Karpas-422 (cell line): Measurements from ENCODE around the gene AHNAK. TPM values are rescaled to one million over a fixed set of nuclear protein-coding genes. Genes with fewer than 3 reads are reported as not detected.

Experiments
- DNase-seq: peaks from one replicate; pipeline ENCODE4 v3.0.0-alpha.2; 2015
- H2AFZ ChIP-seq: fragments of 200-600 bp; sonication (generic); 2 replicates; pipeline ENCODE4 v1.6.1; 2014; ENCODE audit warnings: antibody characterized with exemption, low read length, mixed read lengths
- H3K27ac ChIP-seq: fragments of 200-600 bp; sonication (generic); 2 replicates; pipeline ENCODE4 v1.5.1; 2014; ENCODE audit warnings: mild to moderate bottlenecking, low read length, moderate library complexity
- H3K27me3 ChIP-seq: fragments of 200-600 bp; sonication (generic); 2 replicates; pipeline ENCODE4 v1.6.1; 2014; ENCODE audit warnings: low read length, mixed read lengths
- H3K36me3 ChIP-seq: fragments of 200-600 bp; sonication (generic); 2 replicates; pipeline ENCODE4 v1.6.1; 2014; ENCODE audit warnings: low read length, mixed read lengths; ENCODE audit not compliant: insufficient read depth
- H3K4me1 ChIP-seq: fragments of 200-600 bp; sonication (generic); 2 replicates; pipeline ENCODE4 v1.6.1; 2014; ENCODE audit warnings: mild to moderate bottlenecking, low read length, mixed read lengths
- H3K4me2 ChIP-seq: fragments of 200-600 bp; sonication (generic); 2 replicates; pipeline ENCODE4 v1.6.1; 2014; ENCODE audit warnings: low read length, low read depth, mild to moderate bottlenecking; ENCODE audit not compliant: poor library complexity, severe bottlenecking
- H3K4me3 ChIP-seq: fragments of 200-600 bp; sonication (generic); 2 replicates; pipeline ENCODE4 v1.5.1; 2014; ENCODE audit warnings: mild to moderate bottlenecking, antibody characterized with exemption, low read length, mixed read lengths
- H3K79me2 ChIP-seq: fragments of 200-600 bp; sonication (generic); 2 replicates; pipeline ENCODE4 v1.6.1; 2014; ENCODE audit warnings: mild to moderate bottlenecking, low read length, mixed read lengths
- H3K9ac ChIP-seq: fragments of 200-600 bp; sonication (generic); 2 replicates; pipeline ENCODE4 v1.6.0; 2014; ENCODE audit warnings: low read length
- H3K9me2 ChIP-seq: fragments of 200-600 bp; sonication (generic), shearing (Covaris generic); replicated peaks from 2 replicates; pipeline ENCODE4 v1.6.0; 2014; ENCODE audit warnings: mild to moderate bottlenecking, low read length, moderate library complexity; ENCODE audit not compliant: insufficient read depth
- H3K9me3 ChIP-seq: fragments of 300-700, 200-600 bp; sonication (generic); 2 replicates; pipeline ENCODE4 v1.6.1; 2014; ENCODE audit warnings: low read length, mixed read lengths
- H4K20me1 ChIP-seq: fragments of 200-600 bp; sonication (generic); 2 replicates; pipeline ENCODE4 v1.6.1; 2014; ENCODE audit warnings: mild to moderate bottlenecking, antibody characterized with exemption, low read length, low read depth; ENCODE audit not compliant: insufficient read depth
- total RNA-seq: library from RNA; depleted of rRNA; stranded (reverse); fragments of >200 nt; shearing (Covaris generic); gene quantifications from 2 replicates; pipeline ENCODE4 v1.2.3, GENCODE V29; 2014; ENCODE audit warnings: low replicate concordance

AHNAK gene
- total RNA-seq, 1 experiment from 2014 or later = 0.34 TPM

DNA sequence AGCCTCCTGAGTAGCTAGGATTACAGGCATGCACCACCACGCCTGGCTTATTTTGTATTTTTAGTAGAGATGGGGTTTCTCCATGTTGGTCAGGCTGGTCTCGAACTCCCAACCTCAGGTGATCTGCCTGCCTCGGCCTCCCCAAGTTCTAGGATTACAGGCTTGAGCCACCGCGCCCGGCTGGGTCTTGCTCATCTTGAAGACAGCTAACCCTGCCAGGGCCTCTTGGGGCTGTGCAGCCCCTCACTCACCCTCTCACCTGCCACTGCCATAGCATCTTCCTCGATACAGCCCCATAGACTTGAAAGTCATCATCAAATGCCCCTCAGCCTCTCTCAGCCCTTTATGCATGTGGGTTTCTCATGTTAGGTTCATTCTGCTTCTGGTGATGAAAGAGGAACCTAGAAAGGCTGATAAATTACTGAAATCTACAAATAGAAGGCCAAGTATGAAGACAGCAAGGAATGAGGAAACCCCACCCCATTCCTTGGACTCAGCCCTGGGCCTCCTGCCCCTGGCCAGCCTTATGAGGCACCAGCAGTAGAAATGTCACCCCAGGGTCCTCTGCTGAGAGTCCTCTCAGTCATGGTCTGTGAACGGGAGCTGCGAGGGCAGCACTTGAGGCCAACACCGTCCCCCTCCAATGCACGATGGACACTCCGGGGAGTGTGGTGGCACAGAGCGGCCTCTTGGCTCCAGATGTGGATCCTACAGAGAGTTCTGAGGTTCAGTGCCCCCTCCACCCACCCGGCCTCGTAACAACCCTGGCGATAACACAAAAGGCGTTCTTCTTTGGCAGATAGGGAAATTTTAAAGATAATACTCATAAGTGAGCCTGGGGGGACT, 103.0 kb downstream of the AHNAK start:
- Histone ChIP-seq H3K36me3 (no peaks in the 10 kb centered on the region), H3K27ac (no peak overlapping the region), H4K20me1 (no peaks in the 10 kb centered on the region), H3K9me2 (no peaks in the 10 kb centered on the region), H3K27me3 (0 out of 2 replicates have a peak, but pooled peaks cover 3% of the 10 kb centered on the region), H3K9me3 (no peaks in the 10 kb centered on the region), H3K4me3 (no peak overlapping the region), H3K4me2 (peak overlapping the region; percentile 8), H3K79me2 (no peaks in the 10 kb centered on the region), H3K4me1 (peaks cover 11% of the 10 kb centered on the region), H2AFZ (no peak overlapping the region), H3K9ac (no peak overlapping the region)
- DNase-seq = no peak

DNA sequence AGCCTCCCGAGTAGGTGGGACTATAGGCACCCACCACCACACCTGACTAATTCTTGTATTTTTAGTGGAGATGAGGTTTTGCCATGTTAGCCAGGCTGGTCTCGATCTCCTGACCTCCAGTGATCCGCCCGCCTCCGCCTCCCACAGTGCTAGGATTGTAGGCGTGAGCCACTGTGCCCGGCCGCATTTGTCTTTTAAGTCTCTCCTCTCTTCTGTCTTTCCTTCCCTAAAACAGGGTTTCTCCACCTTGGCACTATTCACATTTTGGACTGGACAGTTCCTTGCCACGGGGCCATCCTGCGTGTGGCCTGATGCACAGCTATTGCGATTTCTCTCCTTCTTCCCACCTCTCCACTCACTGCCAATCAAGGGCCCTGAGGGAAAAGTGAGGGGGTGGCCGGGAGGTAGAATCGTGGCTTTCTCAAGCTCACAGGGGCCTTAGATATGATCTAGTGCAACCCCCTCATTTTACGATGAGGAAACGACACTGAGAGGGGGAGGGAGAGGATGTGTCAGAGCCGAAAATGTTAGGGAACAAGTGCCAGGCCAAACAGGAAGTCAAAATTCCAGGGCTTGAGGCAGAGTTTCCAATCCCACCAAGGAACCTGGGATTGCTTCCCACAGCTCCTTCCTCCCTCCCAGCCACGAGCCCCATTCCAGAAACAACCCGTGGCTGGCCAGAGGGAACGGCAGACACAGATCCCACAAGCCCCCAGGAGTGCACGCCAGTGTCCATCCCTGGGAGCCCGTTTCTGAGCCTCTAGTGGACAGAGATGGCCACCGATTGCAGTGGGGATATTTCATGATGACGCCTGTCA, 106.6 kb downstream of the AHNAK start:
- 0 out of 2 replicates have a peak, but pooled peaks cover 3% of the 10 kb centered on the region for H3K27me3 ChIP-seq
- H3K9me3 ChIP-seq = no peaks in the 10 kb centered on the region
- H3K27ac ChIP-seq = no peak overlapping the region
- H3K4me2 ChIP-seq = no peak overlapping the region
- peaks cover 11% of the 10 kb centered on the region for H3K4me1 ChIP-seq
- H3K4me3 ChIP-seq = no peak overlapping the region
- H3K9ac ChIP-seq = no peak overlapping the region
- no peaks in the 10 kb centered on the region for H3K79me2 ChIP-seq
- no peaks in the 10 kb centered on the region for H3K9me2 ChIP-seq
- DNase-seq = no peak
- no peaks in the 10 kb centered on the region for H3K36me3 ChIP-seq
- no peaks in the 10 kb centered on the region for H4K20me1 ChIP-seq
- H2AFZ ChIP-seq = no peak overlapping the region

DNA sequence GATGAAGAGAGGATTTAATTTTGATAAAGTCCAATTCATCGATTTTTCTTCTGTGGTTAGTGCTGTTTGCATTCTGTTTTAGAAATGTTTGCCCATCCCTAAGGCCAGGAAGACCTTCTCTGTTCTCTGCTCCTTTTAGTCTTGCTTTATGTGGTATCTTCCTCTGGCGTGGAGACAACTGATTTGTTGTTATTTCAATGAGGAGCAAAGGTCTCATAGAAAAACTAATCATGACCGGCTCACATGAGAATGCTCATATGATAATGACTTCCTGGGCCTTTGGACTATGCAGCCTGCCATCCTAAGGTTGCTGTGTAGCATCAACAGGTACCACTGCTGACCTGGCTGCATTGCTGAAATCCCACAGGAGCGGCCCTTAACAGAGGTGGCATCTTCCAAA, 108.0 kb downstream of the AHNAK start:
- no peaks in the 10 kb centered on the region for H3K9me2 ChIP-seq

DNA sequence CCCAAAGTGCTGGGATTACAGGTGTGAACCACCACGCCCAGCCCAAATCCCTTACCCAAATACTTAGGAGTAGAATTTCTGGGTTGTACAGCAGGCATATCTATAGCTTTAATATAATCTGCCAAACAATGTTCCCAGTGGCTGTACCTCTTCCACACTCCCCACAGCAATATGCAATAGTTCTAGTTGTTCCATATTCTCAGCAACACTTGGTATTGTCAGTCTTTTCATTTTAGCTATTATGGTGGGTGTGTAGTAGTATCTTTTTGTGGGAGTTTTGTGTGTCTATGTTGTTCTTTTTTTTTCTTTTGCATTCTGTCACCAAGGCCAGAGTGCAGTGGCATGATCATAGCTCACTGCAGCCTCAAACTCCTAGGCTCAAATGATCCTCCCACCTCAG, 109.0 kb downstream of the AHNAK start:
- Histone ChIP-seq H4K20me1 (no peaks in the 10 kb centered on the region), H3K27me3 (no peaks in the 10 kb centered on the region)
- no peak for DNase-seq

More for the DNA sequence above, 108.0 kb downstream of the AHNAK start:
- no peak for DNase-seq
- Histone ChIP-seq H3K4me1 (no peaks in the 10 kb centered on the region; the same call in 1 of the 2 replicates), H3K9me3 (no peaks in the 10 kb centered on the region), H3K4me3 (no peak overlapping the region), H3K27ac (no peak overlapping the region), H3K27me3 (no peaks in the 10 kb centered on the region), H3K79me2 (no peaks in the 10 kb centered on the region), H3K4me2 (no peak overlapping the region), H3K36me3 (no peaks in the 10 kb centered on the region), H3K9ac (no peak overlapping the region), H2AFZ (no peak overlapping the region), H4K20me1 (no peaks in the 10 kb centered on the region)

DNA sequence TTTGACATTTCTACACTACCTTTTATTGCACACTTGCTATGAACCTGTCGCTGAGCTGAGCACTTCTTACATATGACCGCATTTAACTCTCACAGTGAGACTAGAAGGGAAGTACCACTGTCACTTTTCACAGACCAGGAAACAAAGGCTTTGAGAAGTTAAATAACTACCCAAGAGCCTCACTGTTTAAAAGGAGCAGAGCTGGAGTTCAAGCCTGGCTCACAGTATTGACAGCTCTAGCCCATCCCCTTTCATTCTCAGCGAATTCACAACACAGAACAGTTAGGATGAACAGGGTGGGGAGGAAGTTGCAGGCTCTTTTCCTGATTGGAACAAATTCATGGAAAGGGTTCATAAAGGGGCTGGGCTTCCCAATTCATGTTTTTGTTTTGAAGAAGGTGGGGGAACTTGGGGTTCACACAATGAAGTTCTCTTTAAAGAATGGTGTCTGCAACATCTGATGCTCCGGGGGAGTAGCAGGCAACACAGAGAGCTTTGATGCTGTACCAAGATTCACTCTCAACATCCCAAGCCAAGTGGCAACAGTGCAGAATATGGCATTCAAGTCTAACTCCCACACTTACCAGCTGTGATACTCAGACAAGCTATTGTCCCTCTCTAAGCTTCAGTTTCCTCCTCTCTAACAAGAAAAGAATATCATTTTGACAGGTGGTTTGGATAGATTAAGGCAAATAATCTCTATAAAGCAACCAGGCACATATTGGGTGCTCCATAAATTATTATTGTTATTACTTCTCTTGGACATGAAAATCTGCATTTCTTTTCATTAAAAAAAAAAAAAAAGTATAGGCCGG, 110.6 kb downstream of the AHNAK start:
- H3K4me3 ChIP-seq = no peak overlapping the region
- H3K27ac ChIP-seq = no peak overlapping the region
- no peaks in the 10 kb centered on the region for H3K79me2 ChIP-seq
- no peaks in the 10 kb centered on the region for H3K9me3 ChIP-seq
- DNase-seq = no peak
- H3K4me1 ChIP-seq = no peaks in the 10 kb centered on the region
- no peak overlapping the region for H3K9ac ChIP-seq
- H2AFZ ChIP-seq = no peak overlapping the region
- H3K9me2 ChIP-seq = no peaks in the 10 kb centered on the region
- H3K4me2 ChIP-seq = no peak overlapping the region
- H3K36me3 ChIP-seq = no peaks in the 10 kb centered on the region
- H3K27me3 ChIP-seq = no peaks in the 10 kb centered on the region
- no peaks in the 10 kb centered on the region for H4K20me1 ChIP-seq

More for the DNA sequence above, 109.0 kb downstream of the AHNAK start:
- no peaks in the 10 kb centered on the region for H3K79me2 ChIP-seq
- H3K4me2 ChIP-seq = no peak overlapping the region
- H3K9me2 ChIP-seq = no peaks in the 10 kb centered on the region
- H3K9me3 ChIP-seq = no peaks in the 10 kb centered on the region
- no peaks in the 10 kb centered on the region for H3K4me1 ChIP-seq
- no peak overlapping the region for H3K9ac ChIP-seq
- no peak overlapping the region for H3K27ac ChIP-seq
- H3K4me3 ChIP-seq = no peak overlapping the region
- H2AFZ ChIP-seq = no peak overlapping the region
- H3K36me3 ChIP-seq = no peaks in the 10 kb centered on the region

DNA sequence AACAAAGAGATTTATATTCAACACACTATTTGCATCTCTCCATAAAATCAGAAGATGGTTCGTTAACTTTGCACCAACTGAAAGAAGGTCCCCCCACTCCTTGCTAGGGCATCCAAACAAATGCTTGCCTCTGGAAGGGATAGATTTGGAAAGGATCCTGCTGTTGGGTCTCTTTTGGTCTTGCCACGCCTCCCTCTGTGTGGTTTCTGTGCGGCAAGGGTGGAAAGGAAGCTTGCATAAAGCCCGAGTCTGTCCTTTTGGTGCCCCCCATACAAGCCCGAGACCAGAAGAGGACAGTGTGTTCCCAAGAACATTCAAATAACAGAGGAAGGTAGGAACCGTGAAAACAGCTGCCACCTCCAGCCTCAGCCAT, 112.7 kb downstream of the AHNAK start:
- no peaks in the 10 kb centered on the region for H3K9me3 ChIP-seq
- H3K9ac ChIP-seq = no peak overlapping the region
- DNase-seq = no peak
- no peaks in the 10 kb centered on the region for H3K4me1 ChIP-seq
- no peaks in the 10 kb centered on the region for H3K79me2 ChIP-seq
- no peak overlapping the region for H3K4me2 ChIP-seq
- no peak overlapping the region for H3K27ac ChIP-seq
- H3K36me3 ChIP-seq = no peaks in the 10 kb centered on the region
- H3K4me3 ChIP-seq = no peak overlapping the region
- H3K9me2 ChIP-seq = no peaks in the 10 kb centered on the region
- H2AFZ ChIP-seq = no peak overlapping the region
- H3K27me3 ChIP-seq = no peaks in the 10 kb centered on the region
- H4K20me1 ChIP-seq = no peaks in the 10 kb centered on the region

DNA sequence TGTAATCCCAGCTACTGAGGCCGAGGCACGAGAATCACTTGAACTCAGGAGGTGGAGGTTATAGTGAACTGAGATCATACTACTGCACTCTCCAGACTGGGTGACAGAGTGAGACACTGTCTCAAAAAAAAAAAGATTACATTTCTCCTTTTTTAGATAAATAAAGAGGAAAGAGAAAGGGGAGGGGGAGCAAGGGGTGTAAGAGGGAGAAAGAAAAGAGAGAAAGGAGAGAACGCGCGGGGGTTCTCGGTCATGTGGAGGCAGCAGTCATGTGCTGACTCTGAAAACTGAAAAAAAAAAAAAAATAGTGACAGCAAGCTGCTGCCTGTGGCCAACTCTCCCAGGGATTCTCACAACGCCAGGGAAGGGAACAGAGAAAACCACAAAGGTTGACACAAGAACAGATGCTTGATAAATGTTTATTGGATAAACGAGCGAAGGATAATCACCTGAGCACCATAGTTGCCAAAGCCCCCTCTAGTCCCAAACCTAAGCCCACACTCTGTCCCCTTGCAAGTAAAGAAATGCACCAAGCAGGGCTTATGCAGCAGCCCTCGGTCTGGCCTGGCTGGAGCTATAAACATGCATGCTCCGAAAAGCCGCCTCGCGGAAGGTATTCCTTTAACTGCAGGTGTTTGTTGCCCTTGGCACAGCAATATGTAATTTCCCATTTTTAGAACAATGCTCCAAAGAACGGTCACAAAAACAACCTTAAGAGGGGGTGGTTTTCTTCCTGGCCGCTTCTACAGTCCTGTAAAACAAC, 113.3 kb downstream of the AHNAK start:
- Histone ChIP-seq H3K36me3 (no peaks in the 10 kb centered on the region), H3K4me2 (no peak overlapping the region), H3K79me2 (no peaks in the 10 kb centered on the region), H2AFZ (no peak overlapping the region), H3K27ac (no peak overlapping the region), H3K9ac (no peak overlapping the region), H3K9me2 (no peaks in the 10 kb centered on the region), H3K4me1 (no peaks in the 10 kb centered on the region), H3K4me3 (no peak overlapping the region), H3K27me3 (no peaks in the 10 kb centered on the region), H4K20me1 (no peaks in the 10 kb centered on the region), H3K9me3 (no peaks in the 10 kb centered on the region)
- DNase-seq = no peak
